GM06990 (cell line): Measurements from ENCODE around the gene COL25A1.

Experiments used
- DNase-seq: peaks from one replicate; pipeline ENCODE4 v3.0.0-alpha.2; 2011; ENCODE audit not compliant: insufficient read length; ENCODE audit errors: extremely low read depth
- H3K27me3 ChIP-seq: replicated peaks from 2 replicates; pipeline ENCODE4 v1.6.0; 2011; ENCODE audit warnings: low read length; ENCODE audit not compliant: control insufficient read depth, insufficient read depth
- H3K36me3 ChIP-seq: 2 replicates; pipeline ENCODE4 v1.5.1; 2011; ENCODE audit warnings: low read length; ENCODE audit not compliant: control insufficient read depth, insufficient read depth
- H3K4me3 ChIP-seq: replicated peaks from 2 replicates; pipeline ENCODE4 v1.5.1; 2011; ENCODE audit warnings: low read depth, mild to moderate bottlenecking, control low read depth, low read length
- TF ChIP-seq, protein P1 (sequence below): IDR thresholded peaks from 2 replicates; pipeline ENCODE4 v1.5.1; 2011; ENCODE audit warnings: low read length, control low read depth, mild to moderate bottlenecking, inconsistent platforms; ENCODE audit not compliant: insufficient read depth, poor library complexity, severe bottlenecking

The COL25A1 gene

DNA sequence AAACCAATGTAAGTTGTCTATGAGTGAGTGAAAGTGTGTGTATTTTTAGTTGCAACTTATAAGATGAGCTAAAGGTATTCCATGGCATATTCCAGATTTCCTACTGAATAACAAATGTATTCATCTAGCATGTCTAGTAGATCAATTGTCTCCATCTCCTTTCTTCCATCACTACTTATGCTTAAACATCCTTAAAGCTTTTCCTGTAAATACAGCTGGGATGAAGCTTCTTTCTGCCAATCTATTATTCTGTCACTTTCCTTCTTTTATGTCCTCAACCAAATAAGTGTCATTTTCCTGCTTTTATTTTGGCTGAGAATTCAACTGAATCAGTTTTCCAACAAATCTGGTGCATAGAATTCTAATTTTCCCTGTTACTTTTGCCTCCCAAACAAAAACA, 136.3 kb downstream of the COL25A1 start:
- no peaks in the 10 kb centered on the region for H3K36me3 ChIP-seq
- DNase-seq: no peak
- TF ChIP-seq, protein P1, sequence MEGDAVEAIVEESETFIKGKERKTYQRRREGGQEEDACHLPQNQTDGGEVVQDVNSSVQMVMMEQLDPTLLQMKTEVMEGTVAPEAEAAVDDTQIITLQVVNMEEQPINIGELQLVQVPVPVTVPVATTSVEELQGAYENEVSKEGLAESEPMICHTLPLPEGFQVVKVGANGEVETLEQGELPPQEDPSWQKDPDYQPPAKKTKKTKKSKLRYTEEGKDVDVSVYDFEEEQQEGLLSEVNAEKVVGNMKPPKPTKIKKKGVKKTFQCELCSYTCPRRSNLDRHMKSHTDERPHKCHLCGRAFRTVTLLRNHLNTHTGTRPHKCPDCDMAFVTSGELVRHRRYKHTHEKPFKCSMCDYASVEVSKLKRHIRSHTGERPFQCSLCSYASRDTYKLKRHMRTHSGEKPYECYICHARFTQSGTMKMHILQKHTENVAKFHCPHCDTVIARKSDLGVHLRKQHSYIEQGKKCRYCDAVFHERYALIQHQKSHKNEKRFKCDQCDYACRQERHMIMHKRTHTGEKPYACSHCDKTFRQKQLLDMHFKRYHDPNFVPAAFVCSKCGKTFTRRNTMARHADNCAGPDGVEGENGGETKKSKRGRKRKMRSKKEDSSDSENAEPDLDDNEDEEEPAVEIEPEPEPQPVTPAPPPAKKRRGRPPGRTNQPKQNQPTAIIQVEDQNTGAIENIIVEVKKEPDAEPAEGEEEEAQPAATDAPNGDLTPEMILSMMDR: no peak
- H3K27me3 ChIP-seq: no peaks in the 10 kb centered on the region
- no peak overlapping the region for H3K4me3 ChIP-seq

DNA sequence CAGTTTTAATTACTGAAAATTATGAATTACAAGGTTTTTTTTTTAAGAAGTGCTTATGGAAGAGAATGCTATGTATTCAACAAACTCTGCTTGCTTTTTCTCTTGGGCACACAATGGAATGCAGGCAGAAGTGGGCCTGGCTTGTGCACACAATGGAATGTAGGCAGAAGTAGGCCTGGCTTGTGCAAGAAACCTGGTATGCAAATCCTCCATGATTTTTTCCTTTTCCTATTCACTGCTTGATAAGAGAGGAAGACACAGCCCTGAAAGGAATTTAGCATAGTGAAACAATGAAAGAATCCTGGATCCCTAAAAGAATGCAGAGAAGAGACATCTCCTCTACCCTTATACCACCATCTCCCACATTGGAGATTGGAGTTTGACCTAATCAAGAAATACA, 138.4 kb downstream of the COL25A1 start:
- H3K27me3 ChIP-seq: no peaks in the 10 kb centered on the region
- no peaks in the 10 kb centered on the region for H3K36me3 ChIP-seq
- DNase-seq: no peak
- H3K4me3 ChIP-seq: no peak overlapping the region
- TF ChIP-seq, protein P1: no peak

DNA sequence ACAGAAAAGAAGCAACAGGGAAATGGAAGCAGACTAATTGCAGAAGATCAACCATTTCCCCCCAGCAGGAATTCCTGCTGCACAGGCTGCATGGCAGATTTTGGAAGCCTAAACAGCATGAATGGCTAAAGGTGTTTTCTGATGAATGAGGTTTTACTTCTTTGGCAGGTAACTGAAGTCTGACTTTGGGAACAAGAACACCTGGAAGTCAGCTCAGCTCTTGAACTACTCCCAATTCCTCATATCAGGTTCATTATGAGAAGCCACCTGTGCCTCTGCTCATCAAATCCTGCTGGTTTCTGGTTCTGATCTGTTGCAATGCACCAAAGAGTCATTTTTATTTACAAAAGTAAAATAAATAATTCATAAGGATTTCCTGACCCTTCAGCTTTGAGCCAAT, 139.0 kb downstream of the COL25A1 start:
- H3K27me3 ChIP-seq: no peaks in the 10 kb centered on the region
- no peak overlapping the region for H3K4me3 ChIP-seq
- TF ChIP-seq, protein P1: no peak
- no peaks in the 10 kb centered on the region for H3K36me3 ChIP-seq
- no peak for DNase-seq

DNA sequence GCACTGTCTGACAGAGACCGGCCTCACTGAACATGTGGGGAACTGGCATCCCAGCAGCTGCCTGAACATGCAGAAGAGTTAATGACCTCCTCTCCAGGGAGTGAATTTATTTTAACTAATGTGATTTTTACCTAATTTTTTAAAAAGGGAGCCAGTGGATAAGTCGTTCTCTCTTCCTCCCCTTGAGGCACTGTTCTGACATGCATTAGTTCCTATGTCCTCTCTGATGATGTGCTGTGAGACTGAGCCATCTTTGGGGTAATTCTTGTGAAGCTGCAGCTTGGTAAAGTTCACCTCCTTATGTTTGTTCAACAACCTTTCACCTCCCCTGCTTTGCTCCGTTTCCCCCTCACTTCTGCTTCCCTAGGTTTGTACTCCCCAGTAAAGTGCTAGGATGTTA, 139.7 kb downstream of the COL25A1 start:
- TF ChIP-seq, protein P1: no peak
- Histone ChIP-seq H3K4me3 (no peak overlapping the region), H3K27me3 (no peaks in the 10 kb centered on the region), H3K36me3 (no peaks in the 10 kb centered on the region)
- no peak for DNase-seq

DNA sequence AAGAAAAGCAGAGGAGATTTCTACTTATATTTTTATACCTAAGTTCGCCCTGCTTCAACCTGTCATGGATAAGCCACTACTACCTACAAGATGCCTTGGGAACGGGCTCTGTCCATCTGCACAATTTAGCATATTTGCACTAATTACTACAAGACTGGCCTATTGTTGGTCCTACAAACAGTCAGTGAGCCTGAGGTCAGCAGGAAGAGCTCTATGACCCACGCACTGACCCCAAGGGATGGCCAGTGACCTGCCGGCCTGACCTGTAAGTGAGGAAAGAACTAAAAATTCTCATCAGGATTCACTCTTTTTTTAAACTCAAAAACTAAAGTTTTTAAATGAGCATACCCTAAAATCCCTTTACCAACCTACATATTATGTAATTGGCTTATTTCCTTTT, 142.0 kb downstream of the COL25A1 start:
- DNase-seq: no peak
- no peaks in the 10 kb centered on the region for H3K36me3 ChIP-seq
- no peaks in the 10 kb centered on the region; the same call in 1 of the 2 replicates for H3K27me3 ChIP-seq
- H3K4me3 ChIP-seq: no peak overlapping the region
- TF ChIP-seq, protein P1: no peak

DNA sequence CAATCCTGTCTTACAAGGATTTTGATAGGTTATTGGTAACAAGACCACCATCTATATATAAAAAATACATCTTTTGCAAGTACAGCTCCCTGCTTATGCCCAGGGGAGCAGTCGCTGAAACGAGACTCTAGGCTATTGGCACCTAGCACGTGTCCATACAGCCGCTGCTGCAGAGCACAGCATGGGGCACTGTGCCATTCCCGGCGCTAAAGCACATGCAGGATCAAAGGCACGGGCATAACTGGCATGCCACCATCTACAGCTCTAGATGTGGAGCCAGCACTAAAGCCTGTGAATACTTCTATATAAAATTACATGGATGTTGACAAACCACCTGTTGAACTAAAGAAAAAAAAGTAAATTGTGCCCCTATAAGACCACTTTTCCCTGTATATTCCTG, 144.8 kb downstream of the COL25A1 start:
- DNase-seq: no peak
- Histone ChIP-seq H3K4me3 (no peak overlapping the region), H3K36me3 (no peaks in the 10 kb centered on the region), H3K27me3 (no peaks in the 10 kb centered on the region; the same call in 1 of the 2 replicates)
- TF ChIP-seq, protein P1: no peak
